Putamen (tissue), 1 donor: ENCODE data around the gene FLYWCH1.
"Not testable (repeated sequence)": the region's sequence is repeated elsewhere in the genome, so short reads cannot be mapped to it uniquely, and the experiment has no call there.

Source experiments
- DNase-seq: peaks from one replicate; pipeline ENCODE4 v3.0.0-alpha.2; 2016; ENCODE audit warnings: low spot score

Gene FLYWCH1

DNA sequence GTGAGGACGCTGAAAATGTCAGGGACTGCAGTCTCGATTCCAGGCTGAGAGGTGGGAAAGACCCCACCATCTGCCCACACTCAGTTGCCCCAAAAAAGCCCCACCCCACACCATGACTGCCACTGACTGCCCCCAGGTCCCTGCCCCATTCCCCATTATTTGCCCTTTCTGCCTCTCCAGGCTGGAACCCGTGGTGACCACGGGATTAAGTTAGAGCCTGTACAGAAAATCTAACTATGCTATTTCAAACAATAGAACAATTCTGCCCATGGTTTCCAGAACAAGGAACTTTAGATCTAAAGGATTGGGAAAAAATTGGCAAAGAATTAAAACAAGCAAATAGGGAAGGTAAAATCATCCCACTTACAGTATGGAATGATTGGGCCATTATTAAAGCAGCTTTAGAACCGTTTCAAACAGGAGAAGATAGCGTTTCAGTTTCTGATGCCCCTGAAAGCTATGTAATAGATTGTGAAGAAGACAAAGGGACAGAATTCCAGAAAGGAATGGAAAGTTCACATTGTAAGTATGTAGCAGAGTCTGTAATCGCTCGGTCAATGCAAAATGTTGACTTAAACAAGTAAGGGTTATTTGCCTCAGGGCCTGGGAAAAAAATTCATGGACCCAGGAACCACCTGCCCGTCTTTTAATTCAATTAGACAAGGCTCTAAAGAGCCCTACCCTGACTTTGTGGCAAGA is 14.4 kb downstream of the FLYWCH1 start:
- no peak for DNase-seq

DNA sequence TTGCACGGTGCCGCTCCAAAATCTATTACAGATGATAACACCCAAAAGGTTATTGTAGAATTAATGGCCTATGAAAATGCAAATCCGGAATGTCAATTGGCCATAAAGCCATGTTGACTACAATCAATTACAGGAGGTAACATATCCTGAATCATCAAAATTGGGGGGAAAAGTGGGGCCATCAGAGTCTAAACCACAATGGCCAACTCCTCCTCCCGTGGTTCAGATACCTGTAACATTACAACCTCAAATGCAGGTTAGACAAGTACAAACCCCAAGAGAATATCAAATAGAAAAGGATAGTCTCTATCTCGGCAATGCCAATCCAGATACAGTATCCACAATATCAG is 14.9 kb downstream of the FLYWCH1 start:
- no peak for DNase-seq

DNA sequence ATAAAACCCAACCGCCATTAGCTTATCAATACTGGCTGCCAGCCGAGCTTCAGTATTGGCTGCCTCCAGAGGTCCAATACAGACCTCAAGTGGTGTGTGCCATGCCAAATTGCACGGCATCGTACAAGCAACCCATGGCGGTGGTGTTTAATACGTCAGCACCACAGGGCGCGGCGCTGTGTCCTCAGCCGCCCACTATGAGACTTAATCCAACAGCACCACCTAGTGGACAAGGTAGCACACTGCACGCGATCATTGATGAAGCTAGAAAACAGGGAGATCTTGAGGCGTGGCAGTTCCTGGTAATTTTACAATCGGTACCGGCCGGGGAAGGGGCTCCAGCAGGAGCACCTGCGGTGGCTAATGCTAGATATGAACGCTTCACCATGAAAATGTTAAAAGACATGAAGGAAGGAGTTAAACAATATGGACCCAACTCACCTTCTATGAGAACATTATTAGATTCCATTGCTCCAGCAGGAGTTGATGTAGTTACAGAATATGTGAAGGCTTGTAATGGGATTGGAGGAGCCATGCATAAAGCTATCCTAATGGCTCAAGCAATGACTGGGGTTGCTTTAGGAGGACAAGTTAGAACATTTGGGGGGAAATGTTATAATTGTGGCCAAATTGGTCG is 15.4 kb downstream of the FLYWCH1 start:
- DNase-seq: peak; percentile 81

DNA sequence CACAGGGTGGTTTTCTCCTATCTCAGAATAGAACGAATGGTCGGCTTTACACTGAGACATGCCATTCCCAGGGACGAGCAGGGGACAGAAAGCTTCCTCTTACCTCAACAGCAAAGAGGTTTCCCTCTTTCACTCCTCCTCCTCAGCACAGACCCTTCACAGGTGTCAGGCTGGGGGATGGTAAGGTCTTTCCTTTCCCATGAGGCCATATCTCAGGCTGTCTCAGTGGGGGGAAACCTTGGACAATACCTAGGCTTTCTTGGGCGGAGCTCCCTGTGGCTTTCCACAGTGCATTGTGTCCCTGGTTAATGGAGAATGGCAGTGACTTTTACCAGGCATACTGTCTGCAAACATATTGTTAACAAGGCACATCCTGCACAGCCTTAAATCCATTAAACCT is 16.4 kb downstream of the FLYWCH1 start:
- DNase-seq: not testable (repeated sequence)

DNA sequence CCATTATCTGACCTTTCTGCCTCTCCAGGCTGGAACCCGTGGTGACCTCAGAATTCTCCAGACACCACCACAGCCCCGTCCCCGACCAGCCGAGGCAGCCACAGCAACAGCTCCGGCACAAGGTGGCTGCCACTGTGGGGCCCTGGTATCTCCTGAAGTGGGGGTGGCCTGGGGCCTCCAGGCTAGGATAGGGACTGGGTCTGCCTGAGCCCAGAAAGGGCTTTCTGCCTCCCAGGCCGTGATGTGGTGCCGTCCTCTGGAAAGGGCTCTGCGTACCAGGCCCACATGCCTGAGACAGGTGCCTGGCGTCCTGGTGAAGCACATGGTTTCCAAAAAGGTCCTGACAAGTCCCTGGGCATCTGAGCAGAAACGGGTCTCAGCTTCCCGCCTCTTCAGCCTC is 17.1 kb downstream of the FLYWCH1 start:
- DNase-seq: no peak

DNA sequence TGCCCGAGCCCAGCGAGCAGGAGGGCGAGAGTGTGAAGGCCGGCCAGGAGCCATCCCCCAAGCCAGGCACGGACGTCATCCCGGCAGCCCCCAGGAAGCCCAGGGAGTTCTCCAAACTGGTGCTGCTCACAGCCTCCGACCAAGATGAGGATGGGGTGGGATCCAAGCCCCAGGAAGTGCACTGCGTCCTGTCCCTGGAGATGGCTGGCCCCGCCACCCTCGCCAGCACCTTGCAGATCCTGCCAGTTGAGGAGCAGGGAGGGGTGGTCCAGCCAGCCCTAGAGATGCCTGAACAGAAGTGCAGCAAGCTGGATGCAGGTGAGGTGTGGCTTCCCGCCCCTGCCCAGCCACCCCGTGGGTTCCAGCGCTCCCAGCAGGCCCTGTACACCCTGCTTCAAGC is 18.0 kb downstream of the FLYWCH1 start:
- DNase-seq: no peak

DNA sequence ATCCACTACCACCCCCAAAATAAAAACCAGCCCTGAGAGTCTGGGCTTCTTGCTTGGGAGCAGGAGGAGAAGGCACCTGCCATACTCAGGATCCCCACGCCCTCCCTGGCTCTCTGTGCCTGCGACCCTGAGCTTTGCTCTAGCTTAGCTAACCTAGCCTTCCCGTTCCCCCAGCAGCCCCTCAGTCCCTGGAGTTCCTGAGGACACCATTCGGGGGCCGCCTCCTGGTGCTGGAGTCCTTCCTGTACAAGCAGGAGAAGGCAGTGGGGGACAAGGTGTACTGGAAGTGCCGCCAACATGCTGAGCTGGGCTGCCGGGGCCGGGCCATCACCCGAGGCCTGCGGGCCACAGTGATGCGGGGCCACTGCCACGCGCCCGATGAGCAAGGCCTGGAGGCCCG is 18.5 kb downstream of the FLYWCH1 start:
- no peak for DNase-seq

DNA sequence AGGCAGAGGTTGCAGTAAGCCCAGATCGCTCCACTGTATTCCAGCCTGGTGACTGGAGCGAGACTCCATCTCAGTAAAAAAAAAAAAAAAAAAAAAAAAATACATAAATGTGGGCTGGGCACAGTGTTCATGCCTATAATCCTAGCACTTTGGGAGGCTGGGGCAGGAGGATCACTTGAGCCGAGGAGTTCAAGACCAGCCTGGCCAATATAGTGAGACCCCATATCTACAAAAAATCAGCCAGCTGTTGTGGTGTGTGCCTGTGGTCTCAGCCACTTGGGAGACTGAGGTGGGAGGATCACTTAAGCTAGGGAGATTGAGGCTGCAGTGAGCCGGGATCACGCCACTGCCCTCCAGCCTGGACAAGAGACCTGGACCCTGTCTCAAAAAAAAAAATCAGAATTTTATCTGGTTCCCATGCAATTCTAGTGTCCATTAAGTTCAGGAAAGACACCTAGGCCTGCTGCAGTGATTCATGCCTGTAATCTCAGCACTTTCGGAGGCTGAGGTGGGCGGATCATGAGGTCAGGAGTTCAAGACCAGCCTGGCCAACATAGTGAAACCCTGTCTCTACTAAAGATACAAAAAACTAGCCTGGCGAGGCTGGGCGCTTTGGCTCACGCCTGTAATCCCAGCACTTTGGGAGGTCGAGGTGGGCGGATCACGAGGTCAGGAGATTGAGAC is 19.6 kb downstream of the FLYWCH1 start:
- not testable (repeated sequence) for DNase-seq

DNA sequence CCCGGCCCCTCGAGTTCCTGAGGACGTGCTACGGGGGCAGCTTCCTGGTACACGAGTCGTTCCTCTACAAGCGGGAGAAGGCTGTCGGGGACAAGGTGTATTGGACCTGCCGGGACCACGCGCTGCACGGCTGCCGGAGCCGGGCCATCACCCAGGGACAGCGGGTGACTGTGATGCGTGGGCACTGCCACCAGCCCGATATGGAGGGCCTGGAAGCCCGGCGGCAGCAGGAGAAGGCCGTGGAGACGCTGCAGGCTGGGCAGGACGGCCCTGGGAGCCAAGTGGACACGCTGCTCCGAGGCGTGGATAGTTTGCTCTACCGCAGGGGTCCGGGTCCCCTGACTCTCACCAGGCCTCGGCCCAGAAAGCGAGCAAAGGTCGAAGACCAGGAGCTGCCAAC is 21.4 kb downstream of the FLYWCH1 start:
- no peak for DNase-seq

DNA sequence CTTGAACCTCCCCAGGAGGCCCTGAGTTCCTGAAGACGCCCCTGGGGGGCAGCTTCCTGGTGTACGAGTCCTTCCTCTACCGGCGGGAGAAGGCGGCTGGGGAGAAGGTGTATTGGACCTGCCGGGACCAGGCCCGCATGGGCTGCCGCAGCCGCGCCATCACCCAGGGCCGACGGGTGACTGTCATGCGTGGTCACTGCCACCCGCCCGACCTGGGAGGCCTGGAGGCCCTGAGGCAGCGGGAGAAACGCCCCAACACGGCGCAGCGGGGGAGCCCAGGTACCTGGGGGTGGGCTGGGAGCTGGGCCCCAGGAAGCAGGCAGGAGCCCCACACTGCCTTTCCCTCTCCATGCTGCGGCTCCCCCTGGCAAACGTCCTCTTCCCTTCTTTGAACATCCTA is 22.0 kb downstream of the FLYWCH1 start:
- DNase-seq: no peak

DNA sequence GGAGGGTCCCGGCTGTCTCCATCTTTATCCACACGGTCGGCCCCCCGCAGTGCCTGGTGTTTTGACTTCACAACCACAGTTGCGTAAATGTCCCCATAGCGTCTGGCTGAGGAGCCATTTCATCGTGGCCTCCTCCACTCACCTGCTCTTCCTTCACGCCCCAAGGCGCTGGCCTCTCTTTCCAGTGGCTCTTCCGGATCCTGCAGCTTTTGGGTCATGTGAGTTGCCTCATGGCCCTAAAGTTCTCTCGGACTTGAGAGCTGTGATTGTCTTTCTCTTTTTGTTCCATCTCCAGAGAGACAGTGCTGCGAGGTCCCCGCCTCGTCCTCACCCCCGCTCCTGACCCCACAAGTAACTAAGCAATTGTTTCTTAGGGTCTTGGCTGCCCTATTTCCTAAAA is 22.7 kb downstream of the FLYWCH1 start:
- DNase-seq: no peak

DNA sequence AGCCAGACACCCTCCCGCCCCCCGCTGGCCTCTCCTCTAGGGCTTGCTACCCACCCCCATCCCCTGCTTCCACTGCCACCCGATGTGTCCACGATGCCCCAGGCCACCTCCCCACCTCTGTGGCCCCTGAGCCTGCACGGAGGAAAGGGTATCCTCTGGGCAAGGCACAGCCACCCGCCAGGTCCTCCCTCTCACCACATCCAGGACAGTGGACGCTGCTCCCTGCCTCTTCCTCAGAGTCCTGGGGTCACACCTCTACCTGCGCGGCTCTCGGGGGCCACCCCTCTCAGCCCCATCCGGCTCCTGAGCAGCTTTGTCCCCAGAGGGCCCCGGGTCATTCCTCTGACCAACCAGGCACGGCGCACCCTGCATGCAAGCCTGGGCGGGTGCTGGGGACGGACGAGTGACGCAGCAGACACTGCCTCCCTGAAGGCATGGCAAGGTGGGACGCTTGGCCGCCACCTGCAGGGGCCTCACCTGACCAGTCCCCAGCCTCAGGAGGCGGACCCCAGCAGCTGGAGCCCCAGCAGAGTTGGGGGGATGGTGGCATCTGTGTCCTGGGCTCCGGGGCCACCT is 24.8 kb downstream of the FLYWCH1 start:
- DNase-seq: no peak

DNA sequence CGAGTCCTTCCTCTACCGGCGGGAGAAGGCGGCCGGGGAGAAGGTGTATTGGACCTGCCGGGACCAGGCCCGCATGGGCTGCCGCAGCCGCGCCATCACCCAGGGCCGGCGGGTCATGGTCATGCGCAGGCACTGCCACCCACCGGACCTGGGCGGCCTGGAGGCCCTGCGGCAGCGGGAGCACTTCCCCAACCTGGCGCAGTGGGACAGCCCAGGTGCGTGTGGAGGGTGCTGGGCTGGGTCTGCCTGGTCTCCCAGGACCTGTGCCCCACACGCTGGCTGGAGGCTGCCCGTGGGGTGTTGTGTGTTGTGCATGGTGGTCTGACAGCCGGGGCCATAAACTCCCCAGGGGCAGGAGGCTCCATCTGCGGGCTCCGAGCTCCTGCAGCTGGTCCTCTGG is 25.4 kb downstream of the FLYWCH1 start:
- DNase-seq: no peak

DNA sequence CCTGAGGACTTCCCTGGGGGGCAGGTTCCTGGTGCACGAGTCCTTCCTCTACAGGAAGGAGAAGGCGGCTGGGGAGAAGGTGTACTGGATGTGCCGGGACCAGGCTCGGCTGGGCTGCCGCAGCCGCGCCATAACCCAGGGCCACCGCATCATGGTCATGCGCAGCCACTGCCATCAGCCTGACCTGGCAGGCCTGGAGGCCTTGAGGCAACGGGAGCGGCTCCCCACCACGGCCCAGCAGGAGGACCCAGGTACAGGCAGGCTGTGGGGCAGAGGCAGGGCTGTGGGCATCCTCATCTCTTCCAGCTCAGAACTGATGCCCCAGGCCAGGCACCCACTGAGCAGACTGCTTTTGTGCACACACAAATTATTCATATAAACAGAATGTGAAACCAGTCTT is 26.5 kb downstream of the FLYWCH1 start:
- no peak for DNase-seq

DNA sequence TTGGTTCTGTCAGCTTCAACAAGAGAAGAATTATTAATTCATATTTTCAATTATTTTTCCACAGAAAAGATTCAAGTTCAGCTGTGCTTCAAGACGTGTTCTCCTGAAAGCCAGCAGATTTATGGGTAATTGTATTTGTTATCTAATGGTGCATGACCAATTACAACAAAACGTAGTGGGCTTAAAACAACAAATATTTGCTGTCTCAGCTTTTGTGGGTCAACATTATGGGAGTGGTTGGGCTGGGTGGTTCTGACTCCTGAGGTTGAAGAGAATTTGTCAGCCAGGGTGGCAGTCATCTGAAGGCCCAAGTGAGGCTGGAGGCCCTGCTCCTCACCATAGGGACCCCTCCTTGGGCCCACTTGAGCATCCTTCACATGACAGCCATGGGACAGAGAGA is 28.2 kb downstream of the FLYWCH1 start:
- DNase-seq: no peak

DNA sequence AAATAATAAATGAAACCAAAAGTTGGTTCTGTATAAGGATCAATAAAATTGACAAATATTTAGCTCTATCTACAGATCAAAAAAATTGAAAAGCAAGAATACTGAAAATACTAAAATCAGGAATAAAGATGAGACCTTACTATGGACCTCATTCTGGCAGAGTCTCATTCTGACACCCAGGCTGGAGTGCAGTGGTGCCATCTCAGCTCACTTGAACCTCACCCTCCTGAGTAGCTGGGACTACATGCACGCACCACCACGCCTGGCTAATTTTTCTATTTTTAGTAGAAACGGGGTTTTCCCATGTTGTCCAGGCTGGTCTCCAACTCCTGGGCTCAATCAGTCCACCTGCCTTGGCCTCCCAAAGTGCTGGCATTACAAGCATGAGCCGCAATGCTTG is 30.3 kb downstream of the FLYWCH1 start:
- DNase-seq: no peak

DNA sequence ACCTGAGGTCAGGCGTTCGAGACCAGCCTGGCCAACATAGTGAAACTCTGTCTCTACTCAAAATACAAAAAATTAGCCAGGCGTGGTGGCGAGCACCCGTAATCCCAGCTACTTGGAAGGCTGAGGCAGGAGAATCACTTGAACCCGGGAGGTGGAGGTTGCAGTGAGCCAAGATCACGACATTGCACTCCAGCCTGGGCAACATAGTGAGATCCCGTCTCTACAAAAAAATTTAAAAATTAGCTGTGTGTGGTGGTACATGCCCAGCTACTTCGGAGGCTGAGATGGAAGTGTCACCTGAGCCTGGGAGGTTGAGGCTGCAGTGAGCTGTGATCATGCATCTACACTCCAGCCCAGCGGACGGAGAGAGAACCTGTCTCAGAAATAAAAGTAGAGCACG is 32.0 kb downstream of the FLYWCH1 start:
- not testable (repeated sequence) for DNase-seq

DNA sequence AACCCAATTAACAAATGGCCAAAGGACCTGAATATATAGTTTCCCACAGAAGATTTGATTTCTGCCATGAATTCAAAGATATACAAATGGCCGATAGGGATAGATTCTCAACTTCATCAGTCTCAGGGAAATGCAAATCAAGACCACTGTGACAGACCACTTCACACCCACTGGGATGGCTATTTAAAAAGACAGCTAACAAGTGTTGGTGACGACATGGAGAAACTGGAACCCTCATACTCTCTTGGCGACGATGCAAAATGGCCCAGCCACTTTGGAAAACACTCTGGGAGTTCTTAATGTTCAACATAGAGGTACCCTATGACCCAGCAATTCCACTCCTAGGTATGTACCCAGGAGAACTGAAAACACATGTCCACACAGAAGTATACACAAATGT is 34.9 kb downstream of the FLYWCH1 start:
- DNase-seq: no peak

DNA sequence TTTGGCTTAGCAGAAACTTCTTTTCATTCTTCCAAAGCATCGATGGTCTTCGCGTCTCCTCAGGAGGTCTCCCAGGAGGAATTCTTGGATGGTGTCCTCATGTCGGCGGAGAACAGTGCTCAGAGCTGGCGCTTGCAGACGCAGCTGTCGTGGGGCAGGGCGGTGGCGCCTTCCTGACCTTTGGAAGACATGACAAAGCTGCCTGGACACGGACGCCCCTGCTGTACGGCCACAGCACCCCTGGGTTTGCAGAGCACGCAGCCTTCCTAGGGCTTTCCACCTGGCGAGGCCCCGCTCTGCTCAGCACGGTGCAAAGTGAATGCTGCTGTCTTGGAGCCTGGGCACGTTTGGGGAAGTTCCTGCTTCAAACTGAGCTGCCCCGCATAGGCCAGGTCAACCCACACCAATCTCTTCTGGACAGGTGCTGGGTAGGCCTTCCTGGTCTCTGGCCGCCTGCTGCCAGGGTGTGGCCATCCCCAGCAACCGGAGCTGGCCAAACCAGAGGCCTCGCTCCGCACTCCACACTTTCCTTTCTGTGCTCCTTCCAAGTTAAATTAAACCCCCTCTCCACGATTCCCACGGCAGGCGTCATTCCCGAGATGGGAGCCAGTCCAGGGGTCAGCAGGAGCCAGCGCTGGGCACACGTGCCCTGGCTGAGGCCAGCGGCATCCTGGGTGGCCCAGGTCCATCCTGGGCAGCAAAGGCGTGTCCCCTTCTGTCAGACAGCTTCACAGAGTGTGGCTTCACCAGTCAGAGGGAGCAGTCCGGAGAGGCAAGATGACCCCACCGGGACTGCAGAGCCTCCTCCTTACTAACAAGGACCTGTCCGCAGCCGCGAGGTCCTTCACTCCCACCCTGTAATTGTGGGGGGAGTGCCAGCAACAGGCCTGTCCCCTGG is 37.3 kb downstream of the FLYWCH1 start:
- no peak for DNase-seq

DNA sequence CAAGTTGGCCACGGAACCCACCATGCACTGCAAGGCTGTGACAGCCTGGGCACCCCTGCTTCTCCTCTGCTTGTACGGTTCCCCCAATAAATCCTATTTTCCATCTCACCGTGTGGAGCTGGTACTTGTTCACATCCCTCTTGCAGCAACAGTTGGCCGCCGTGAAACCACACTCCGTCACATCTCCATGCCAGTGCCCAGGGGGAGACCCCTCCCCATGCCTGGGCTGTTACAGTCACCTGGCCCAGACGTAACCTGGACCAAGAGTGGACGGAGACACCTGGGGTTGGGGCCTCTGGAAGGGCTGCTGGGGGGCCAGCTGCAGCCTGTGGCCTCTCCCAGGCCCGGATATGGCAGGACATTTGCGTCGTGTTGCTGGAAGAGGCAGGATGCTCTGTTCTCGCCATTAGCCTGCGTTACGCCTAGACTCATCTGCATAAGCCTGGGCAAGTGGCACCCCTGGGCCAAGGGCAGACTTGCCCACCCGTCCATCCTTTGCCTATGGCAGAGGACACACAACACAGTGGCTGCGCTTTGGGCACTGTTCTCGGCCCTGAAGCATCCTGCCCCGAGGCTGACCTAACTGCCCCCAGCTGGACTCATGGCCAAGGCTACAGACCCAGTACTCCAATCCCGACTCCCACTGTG is 38.1 kb downstream of the FLYWCH1 start:
- no peak for DNase-seq

DNA sequence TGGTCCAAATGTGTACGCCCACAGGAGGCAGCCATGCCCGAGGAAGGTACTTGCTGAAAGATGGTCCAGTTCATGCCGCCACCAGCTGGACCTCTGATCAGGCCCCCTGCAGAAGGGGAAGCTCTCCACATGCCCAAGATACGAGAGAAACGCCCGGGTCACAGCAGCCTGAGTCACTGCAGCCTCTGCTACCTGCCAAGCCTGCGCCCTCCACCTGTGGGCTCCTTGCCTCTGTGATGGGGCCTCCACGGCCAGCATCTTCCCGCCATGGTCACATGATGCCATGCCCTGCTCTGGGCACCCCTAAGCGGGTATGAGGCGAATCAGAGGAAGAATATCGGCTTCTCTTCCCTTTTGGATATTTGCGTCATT is 38.6 kb downstream of the FLYWCH1 start:
- DNase-seq: no peak

DNA sequence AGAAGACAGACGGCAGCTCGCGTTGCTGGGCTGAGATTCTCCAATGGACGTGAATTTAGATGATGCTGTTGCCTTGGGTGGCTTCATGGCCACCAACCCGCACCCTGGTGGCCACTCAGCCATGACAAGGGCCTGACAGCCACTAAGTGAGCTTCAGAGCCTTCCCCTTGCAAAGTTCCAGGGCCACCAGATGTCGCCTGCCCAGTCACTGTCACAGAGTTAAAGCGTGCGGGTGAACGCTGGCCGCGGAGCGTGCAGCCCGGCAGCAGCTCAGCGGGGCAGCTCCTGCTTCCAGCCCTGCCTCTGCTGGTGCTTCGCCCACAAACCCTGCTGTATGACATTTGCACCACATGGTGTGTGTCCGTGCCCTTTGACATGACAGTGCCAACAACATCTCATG is 39.0 kb downstream of the FLYWCH1 start:
- no peak for DNase-seq
